COLO829 (cell line): ENCODE measurements around the gene ERP29.
"Not testable (repeated sequence)": the region's sequence is repeated elsewhere in the genome, so short reads cannot be mapped to it uniquely, and the experiment has no call there.

Source experiments
- DNase-seq: peaks from one replicate; pipeline ENCODE4 v3.0.0; 2012; ENCODE audit warnings: low spot score

The ERP29 gene

GRCh38 chr12:112012775-112013600 is at the start of gene ERP29, which contains the start of gene TMEM116:
Gene ERP29, plus strand, starts transcription at chr12:112013426. Its CDS starts 40 bp downstream, at chr12:112013466.
Gene TMEM116, minus strand, starts transcription at chr12:112013165. Its CDS starts 7,895 bp downstream, at chr12:112005270.
- peak; percentile 100 for DNase-seq

- no peak for DNase-seq
Observed at GRCh38 chr12:111964935-111965334, 48.3 kb upstream of the ERP29 start.

- no peak for DNase-seq
Observed at GRCh38 chr12:111971800-111972199, 41.4 kb upstream of the ERP29 start.

- no peak for DNase-seq
Observed at GRCh38 chr12:111975161-111975931, 37.9 kb upstream of the ERP29 start.

GRCh38 chr12:111976291-111976690 is 36.9 kb upstream of the ERP29 start:
- no peak for DNase-seq

- no peak for DNase-seq
Observed at GRCh38 chr12:111976860-111977259, 36.4 kb upstream of the ERP29 start.

- DNase-seq, result no peak
Observed at GRCh38 chr12:111978545-111978944, 34.7 kb upstream of the ERP29 start.

- DNase-seq, result no peak
Observed at GRCh38 chr12:111980598-111980997, 32.6 kb upstream of the ERP29 start.

- DNase-seq, result no peak
Observed at GRCh38 chr12:111981987-111982386, 31.2 kb upstream of the ERP29 start.

GRCh38 chr12:111984820-111985219 is 28.4 kb upstream of the ERP29 start:
- no peak for DNase-seq

- DNase-seq, result no peak
Observed at GRCh38 chr12:111991535-111991934, 21.7 kb upstream of the ERP29 start.

- DNase-seq, result no peak
Observed at GRCh38 chr12:111991946-111992345, 21.3 kb upstream of the ERP29 start.

- DNase-seq, result no peak
Observed at GRCh38 chr12:111992464-111992863, 20.8 kb upstream of the ERP29 start.

- no peak for DNase-seq
Observed at GRCh38 chr12:111993292-111994150, 19.7 kb upstream of the ERP29 start.

GRCh38 chr12:111994211-111995111 is 18.8 kb upstream of the ERP29 start:
- DNase-seq, result not testable (repeated sequence)

- DNase-seq, result no peak
Observed at GRCh38 chr12:111995782-111996480, 17.3 kb upstream of the ERP29 start.

GRCh38 chr12:111997300-111997699 is 15.9 kb upstream of the ERP29 start:
- DNase-seq, result no peak

GRCh38 chr12:111998015-111998414 is 15.2 kb upstream of the ERP29 start:
- no peak for DNase-seq

- DNase-seq, result not testable (repeated sequence)
Observed at GRCh38 chr12:111999129-111999528, 14.1 kb upstream of the ERP29 start.

- no peak for DNase-seq
Observed at GRCh38 chr12:112000820-112001219, 12.4 kb upstream of the ERP29 start.
